ENCODE results near the gene CNTN4.

DNA sequence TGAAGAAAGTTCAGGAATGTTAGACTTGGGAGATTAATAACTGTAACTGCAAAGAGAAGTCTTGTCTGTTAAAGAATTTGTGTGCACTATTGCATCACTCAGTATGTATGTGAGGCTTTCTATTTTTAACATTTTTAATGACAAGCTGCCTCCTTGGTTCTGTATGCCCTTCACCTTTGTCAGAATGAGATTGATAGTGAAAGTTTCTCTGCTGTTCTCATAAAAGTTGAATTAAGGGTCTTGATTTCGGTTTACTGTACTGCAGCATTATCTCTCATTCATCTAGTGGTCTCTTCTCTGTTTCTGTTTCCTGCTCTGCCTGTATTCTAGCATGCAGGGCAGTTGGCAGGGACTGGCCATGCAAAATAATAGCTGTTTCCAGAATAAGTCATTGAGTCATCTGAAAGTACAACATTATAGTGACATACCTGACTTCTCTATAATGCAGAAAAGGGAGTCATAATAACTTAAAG lies 556.6 kb downstream of the CNTN4 start:
- no peak for TF ChIP-seq YY1 (IDR thresholded peaks at IDR 0.05; ENCODE audit: insufficient read depth, insufficient read length)
- no peak for TF ChIP-seq ZNF274 (IDR thresholded peaks at IDR 0.05; ENCODE audit: low read depth, low read length)
- no peak for TF ChIP-seq SUZ12 (IDR thresholded peaks at IDR 0.05; ENCODE audit: extremely low read depth, insufficient read depth, insufficient read length)
